HL-60 (cell line): ENCODE results near the gene TPCN2.

Experiments
- DNase-seq, 2 experiments: peaks; one replicate each; pipeline ENCODE4 v3.0.0-alpha.2; 2010 to 2020; ENCODE audit warnings: low read depth in 1 of 2, low spot score in 1 of 2
- H3K27ac ChIP-seq: fragments of 250-450 bp; sonication (Bioruptor Pico); replicated peaks from 2 replicates; pipeline ENCODE4 v1.5.1; 2020; ENCODE audit warnings: mild to moderate bottlenecking, moderate library complexity
- H3K27me3 ChIP-seq: fragments of 250-450 bp; sonication (Bioruptor Pico); 2 replicates; pipeline ENCODE4 v1.5.1; 2021; ENCODE audit warnings: mild to moderate bottlenecking, moderate library complexity; ENCODE audit not compliant: insufficient read depth, poor library complexity, severe bottlenecking
- H3K4me3 ChIP-seq: replicated peaks from 2 replicates; pipeline ENCODE4 v1.5.1; 2011; ENCODE audit warnings: mild to moderate bottlenecking, control low read depth, low read length; ENCODE audit not compliant: insufficient read depth
- CTCF ChIP-seq: IDR thresholded peaks from one replicate; pipeline ENCODE4 v1.5.1; 2011; ENCODE audit warnings: low read length, control low read depth, inconsistent platforms; ENCODE audit not compliant: insufficient read depth
- GABPA ChIP-seq: IDR thresholded peaks from 2 replicates; pipeline ENCODE4 v1.6.1; 2012; ENCODE audit warnings: low read depth
- POLR2AphosphoS5 ChIP-seq: IDR thresholded peaks from 2 replicates; pipeline ENCODE4 v1.6.1; 2012; ENCODE audit warnings: low read depth
- REST ChIP-seq: IDR thresholded peaks from 2 replicates; pipeline ENCODE4 v1.6.1; 2012; ENCODE audit warnings: low read depth; ENCODE audit not compliant: insufficient replicate concordance
- SPI1 ChIP-seq: IDR thresholded peaks from 2 replicates; pipeline ENCODE4 v1.6.1; 2012; ENCODE audit warnings: low read depth, mild to moderate bottlenecking, borderline replicate concordance

Gene TPCN2

GRCh38 chr11:69037544-69037943 is 11.2 kb upstream of the TPCN2 start:
- no peak for TF ChIP-seq SPI1
- no peak for TF ChIP-seq REST
- TF ChIP-seq CTCF: no peak
- no peak for TF ChIP-seq GABPA
- TF ChIP-seq POLR2AphosphoS5: no peak
- Histone ChIP-seq H3K27ac (no peak overlapping the region), H3K27me3 (no peaks in the 10 kb centered on the region), H3K4me3 (no peak overlapping the region)
- DNase-seq: no peak

DNA sequence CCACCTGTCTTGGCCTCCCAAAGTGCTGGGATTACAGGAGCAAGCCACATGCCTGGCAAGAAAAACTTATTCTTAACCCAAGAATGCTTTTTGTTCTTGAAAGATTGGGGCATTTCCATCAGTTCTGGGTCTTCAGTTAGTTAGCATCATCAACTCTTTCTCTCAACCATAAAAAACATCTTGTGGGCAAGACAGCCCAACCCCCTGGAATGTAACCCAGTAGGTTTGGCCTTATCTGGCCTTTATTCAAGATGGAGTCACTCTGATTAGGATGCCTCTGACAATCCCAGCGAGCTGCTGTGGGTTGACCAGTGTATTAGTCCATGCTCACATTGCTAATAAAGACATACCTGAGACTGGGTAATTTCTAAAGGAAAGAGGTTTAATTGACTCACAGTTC is 9.2 kb upstream of the TPCN2 start:
- H3K27me3 ChIP-seq: no peaks in the 10 kb centered on the region
- H3K27ac ChIP-seq: peak overlapping the region; percentile 76
- DNase-seq: no peak
- H3K4me3 ChIP-seq: no peak overlapping the region
- TF ChIP-seq GABPA (no peak), POLR2AphosphoS5 (no peak), REST (no peak), SPI1 (no peak), CTCF (no peak)

- DNase-seq: no peak
- TF ChIP-seq CTCF: no peak
- TF ChIP-seq POLR2AphosphoS5: no peak
- TF ChIP-seq REST: no peak
- TF ChIP-seq GABPA: no peak
- TF ChIP-seq SPI1: no peak
- Histone ChIP-seq H3K27me3 (no peaks in the 10 kb centered on the region), H3K27ac (peak overlapping the region; percentile 76), H3K4me3 (no peak overlapping the region)
Observed at GRCh38 chr11:69040051-69040450, 8.7 kb upstream of the TPCN2 start.
